ENCODE measurements around the gene FRMD4B.

The FRMD4B gene

DNA sequence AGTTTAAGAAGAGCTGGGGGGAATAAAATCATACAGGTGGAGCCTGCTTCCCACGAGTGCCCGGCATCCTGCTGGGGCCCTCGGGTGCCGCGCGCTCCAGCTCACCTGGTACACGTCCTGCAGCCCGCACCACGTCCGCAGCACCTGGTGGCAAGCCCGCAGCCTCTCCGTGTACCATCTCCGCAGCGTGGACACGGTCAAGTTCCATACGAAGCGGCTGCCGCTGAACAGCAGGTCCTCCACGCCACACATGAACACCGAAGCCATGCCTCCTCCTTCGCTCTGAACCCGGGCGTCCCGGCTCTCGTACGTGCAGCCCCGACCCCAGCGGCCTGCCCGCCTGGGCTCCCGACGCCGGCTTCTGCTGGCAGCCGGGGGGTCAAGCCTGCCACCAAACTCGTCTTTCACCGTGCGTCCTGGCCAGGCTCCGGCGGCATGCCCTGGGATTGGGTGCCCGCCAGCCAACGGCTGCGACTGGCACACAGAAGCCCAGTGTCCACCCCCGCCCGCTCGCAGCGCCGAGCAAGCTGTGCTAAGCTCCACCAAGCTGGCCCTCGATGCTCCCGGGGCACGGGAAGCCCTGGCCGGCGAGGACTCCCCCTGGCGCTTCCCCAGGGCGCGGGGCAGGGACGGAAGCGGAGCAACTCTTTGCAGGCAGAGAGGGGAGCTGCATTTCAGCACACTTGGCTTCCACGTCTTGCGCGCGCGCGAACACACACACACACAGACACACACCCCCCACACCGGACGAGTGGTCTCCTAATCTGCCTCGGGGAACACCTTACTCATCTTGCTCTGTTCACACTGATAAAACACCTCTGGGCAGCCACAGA lies at the start of gene FRMD4B:
Gene FRMD4B (minus strand): TSS at position 366 of the 833 bp plus-strand sequence. CDS start 99 bp downstream, at position 267.
- peak; percentile 68 for ATAC-seq (replicated peaks; ENCODE audit: extremely low read depth, poor library complexity, severe bottlenecking)

DNA sequence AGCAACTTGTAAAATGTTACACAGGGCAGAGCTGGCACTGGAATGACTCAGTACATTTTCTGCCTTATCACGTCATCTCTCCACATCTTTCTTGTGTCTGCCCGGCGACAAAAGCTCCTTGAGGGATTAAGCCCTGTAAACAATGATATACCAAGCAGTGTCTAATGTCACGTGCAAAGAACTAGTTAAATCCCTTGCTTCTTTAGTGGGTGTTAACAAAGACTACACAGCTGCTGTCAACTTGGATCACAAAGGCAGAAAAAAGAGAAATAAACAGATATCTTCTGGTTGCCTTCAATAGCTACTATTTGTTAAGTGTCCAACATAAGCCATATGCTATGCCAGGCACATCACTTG lies 48.1 kb upstream of the FRMD4B start:
- Mint-ChIP-seq H3K27ac (ENCODE audit: low read depth) (no peak overlapping the region), H3K4me3 (no peak overlapping the region), H3K4me1 (peaks cover 15% of the 10 kb centered on the region), H3K9me3 (no peaks in the 10 kb centered on the region), H3K36me3 (ENCODE audit: insufficient read depth) (peaks cover 2% of the 10 kb centered on the region), H3K27me3 (peaks cover 14% of the 10 kb centered on the region)
- DNase-seq (ENCODE audit: low spot score in 2 of 2) (no peak), ATAC-seq (replicated peaks; ENCODE audit: extremely low read depth, poor library complexity, severe bottlenecking) (no peak)

More for the DNA sequence above, at the start of gene FRMD4B:
- Mint-ChIP-seq H3K27ac (ENCODE audit: low read depth) (no peak within 1 kb of the TSS), H3K36me3 (ENCODE audit: insufficient read depth) (peaks cover 2% of the 10 kb centered on the region), H3K9me3 (no peaks in the 10 kb centered on the region), H3K27me3 (peaks cover 54% of the 10 kb centered on the region), H3K4me1 (peaks cover 8% of the 10 kb centered on the region), H3K4me3 (peak within 1 kb of the TSS; percentile 79)
- DNase-seq (ENCODE audit: low spot score in 2 of 2), result peak in 1 of 2 donors; percentile 12

DNA sequence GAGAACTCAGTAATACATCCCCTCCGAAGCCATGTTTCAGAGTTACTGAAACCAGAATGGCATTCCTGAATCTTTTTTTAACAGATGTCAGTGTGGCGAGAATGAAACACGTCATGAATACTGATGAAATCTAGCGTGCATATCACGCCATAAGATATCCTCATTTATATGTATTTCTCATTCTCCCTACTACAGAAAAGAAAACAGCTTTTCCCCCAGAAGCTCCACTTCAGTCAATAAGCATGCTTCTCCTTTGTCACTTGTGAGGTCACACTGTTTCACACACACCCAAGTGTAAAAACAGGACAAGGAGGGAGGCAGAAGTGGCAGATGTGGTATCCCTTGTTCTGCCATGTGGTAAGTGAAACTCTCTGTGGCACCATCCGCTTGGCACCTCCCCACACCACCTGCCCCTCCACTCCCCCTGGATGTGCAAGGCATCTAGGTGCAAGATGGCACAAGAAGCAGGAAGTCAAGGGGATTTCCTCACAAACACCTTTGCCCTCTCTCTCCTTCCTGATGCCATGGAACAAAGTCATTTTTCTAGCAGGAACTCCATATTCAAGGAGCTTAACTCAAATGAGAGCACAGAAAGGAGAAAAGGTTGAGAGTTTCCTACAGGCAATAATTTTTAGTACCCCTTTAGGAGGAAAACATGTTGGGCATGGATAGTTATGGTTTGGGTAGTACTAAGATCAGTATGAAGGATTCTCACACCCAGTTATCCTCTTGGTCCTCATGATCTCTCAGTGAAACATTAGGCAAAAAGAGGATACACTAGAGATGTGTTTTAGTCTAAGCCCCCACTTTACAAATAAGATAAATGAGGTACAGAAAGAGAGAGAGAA lies 47.5 kb upstream of the FRMD4B start:
- no peak overlapping the region for H3K27ac Mint-ChIP-seq (ENCODE audit: low read depth)
- ATAC-seq (replicated peaks; ENCODE audit: extremely low read depth, poor library complexity, severe bottlenecking) (peak; percentile 73), DNase-seq (ENCODE audit: low spot score in 2 of 2) (no peak)
- H3K4me3 Mint-ChIP-seq, result no peak overlapping the region
- H3K36me3 Mint-ChIP-seq (ENCODE audit: insufficient read depth), result peaks cover 2% of the 10 kb centered on the region
- peaks cover 15% of the 10 kb centered on the region for H3K4me1 Mint-ChIP-seq
- H3K27me3 Mint-ChIP-seq, result peaks cover 14% of the 10 kb centered on the region
- H3K9me3 Mint-ChIP-seq, result no peaks in the 10 kb centered on the region

DNA sequence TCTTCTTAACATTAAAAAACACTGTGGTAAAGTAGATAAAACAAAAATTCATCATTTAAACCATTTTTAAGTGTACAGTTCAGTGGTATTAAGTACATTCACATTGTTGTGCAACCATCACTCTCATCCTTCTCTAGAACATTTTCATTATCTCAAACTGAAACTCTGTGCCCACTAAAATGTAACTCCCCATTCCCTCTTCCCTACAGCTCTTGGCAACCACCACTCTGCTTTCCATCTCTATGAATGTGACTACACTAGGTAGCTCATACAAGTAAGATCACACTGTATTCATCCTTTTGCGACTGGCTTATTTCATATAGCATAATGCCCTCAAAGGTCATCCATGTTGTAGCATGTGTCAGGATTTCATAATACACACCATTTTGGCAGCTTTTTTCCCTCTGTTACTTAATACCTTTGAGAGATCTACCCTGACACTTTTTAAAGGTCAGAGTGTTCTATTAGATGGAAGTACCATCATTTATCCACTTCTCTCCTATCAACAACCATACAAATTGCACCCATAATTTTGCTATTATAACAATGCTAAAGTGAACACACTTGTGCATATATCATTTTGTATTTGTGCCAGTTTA lies 42.9 kb upstream of the FRMD4B start:
- ATAC-seq (replicated peaks; ENCODE audit: extremely low read depth, poor library complexity, severe bottlenecking) (no peak), DNase-seq (ENCODE audit: low spot score in 2 of 2) (no peak)
- no peak overlapping the region for H3K27ac Mint-ChIP-seq (ENCODE audit: low read depth)
- peaks cover 2% of the 10 kb centered on the region for H3K36me3 Mint-ChIP-seq (ENCODE audit: insufficient read depth)
- peaks cover 14% of the 10 kb centered on the region for H3K27me3 Mint-ChIP-seq
- no peaks in the 10 kb centered on the region for H3K9me3 Mint-ChIP-seq
- no peak overlapping the region for H3K4me3 Mint-ChIP-seq
- H3K4me1 Mint-ChIP-seq, result peaks cover 14% of the 10 kb centered on the region

DNA sequence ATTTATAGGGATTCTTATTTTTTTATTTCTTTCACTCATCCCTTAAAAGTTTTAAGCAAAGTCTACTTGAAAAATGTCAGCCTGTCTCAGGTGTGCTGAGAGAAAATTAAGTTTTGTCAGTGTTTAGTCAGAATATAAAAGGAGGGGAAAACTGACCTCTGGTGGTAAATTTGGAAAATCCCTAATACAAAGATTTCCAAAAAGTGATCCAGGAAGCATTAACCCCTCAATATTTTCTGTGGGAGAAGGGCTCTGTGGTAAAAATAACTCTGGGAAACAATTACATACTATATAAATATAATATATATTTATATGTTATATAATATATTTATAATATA lies 41.0 kb upstream of the FRMD4B start:
- DNase-seq (ENCODE audit: low spot score in 2 of 2) (no peak), ATAC-seq (replicated peaks; ENCODE audit: extremely low read depth, poor library complexity, severe bottlenecking) (no peak)
- Mint-ChIP-seq H3K4me3 (no peak overlapping the region), H3K36me3 (ENCODE audit: insufficient read depth) (no peaks in the 10 kb centered on the region), H3K27me3 (peaks cover 14% of the 10 kb centered on the region), H3K27ac (ENCODE audit: low read depth) (no peak overlapping the region), H3K4me1 (no peaks in the 10 kb centered on the region), H3K9me3 (no peaks in the 10 kb centered on the region)

DNA sequence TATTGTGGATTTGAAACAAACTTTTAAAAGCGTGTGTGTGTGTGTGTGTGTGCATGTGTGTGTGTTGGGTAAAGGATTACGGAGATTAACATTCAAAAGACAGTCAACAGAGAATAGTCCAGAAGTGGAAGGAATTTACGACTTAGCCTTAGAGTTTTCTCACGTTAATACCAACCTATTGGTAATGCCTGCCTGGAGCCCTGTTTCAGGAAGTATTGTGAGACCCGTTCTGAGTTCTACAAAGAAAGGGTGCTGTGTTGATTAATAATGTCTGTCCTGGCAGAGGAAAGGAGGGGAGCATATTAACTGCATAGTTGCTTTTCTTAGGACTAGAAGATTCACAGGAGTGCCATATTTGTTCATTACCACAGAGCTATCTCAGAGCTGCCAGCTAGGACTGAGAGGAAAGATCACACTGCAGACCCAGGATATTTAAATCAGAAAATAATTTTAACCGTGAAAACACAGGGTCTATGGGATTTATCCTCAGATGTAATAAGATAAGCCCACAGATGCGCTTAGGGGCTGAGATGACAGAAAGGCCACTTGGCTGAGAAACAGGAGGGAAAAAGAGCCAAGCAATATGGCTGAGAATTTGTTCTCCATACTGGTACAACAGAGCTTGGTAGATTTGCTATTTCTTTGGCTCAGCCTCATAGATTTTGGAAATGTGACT lies 40.5 kb upstream of the FRMD4B start:
- no peaks in the 10 kb centered on the region for H3K9me3 Mint-ChIP-seq
- peaks cover 14% of the 10 kb centered on the region for H3K27me3 Mint-ChIP-seq
- DNase-seq (ENCODE audit: low spot score in 2 of 2) (no peak), ATAC-seq (replicated peaks; ENCODE audit: extremely low read depth, poor library complexity, severe bottlenecking) (no peak)
- no peaks in the 10 kb centered on the region for H3K36me3 Mint-ChIP-seq (ENCODE audit: insufficient read depth)
- no peaks in the 10 kb centered on the region for H3K4me1 Mint-ChIP-seq
- no peak overlapping the region for H3K27ac Mint-ChIP-seq (ENCODE audit: low read depth)
- no peak overlapping the region for H3K4me3 Mint-ChIP-seq

DNA sequence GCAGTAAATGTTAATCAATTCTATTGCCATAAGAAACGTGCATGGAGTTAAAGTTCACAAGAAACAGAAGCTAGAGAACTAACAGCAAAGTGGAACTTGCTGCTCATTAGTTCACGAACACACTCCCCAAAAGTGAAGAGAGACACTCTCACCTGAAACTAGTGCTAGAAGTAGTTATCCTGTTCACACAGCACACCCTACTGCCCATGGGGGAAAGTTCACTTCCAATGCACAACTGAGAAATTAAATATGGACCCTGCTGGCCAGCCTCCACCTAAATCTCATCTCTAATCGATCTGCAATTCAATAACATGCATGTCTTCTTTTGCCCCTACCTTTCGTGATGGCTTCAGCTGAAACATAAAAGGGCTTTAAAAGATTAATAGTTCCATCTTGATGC lies 39.4 kb upstream of the FRMD4B start:
- no peak overlapping the region for H3K4me3 Mint-ChIP-seq
- no peak for ATAC-seq (replicated peaks; ENCODE audit: extremely low read depth, poor library complexity, severe bottlenecking)
- H3K27ac Mint-ChIP-seq (ENCODE audit: low read depth), result no peak overlapping the region
- peaks cover 2% of the 10 kb centered on the region for H3K27me3 Mint-ChIP-seq
- H3K9me3 Mint-ChIP-seq, result no peaks in the 10 kb centered on the region
- no peaks in the 10 kb centered on the region for H3K4me1 Mint-ChIP-seq
- H3K36me3 Mint-ChIP-seq (ENCODE audit: insufficient read depth), result no peaks in the 10 kb centered on the region
- DNase-seq (ENCODE audit: low spot score in 2 of 2), result no peak

DNA sequence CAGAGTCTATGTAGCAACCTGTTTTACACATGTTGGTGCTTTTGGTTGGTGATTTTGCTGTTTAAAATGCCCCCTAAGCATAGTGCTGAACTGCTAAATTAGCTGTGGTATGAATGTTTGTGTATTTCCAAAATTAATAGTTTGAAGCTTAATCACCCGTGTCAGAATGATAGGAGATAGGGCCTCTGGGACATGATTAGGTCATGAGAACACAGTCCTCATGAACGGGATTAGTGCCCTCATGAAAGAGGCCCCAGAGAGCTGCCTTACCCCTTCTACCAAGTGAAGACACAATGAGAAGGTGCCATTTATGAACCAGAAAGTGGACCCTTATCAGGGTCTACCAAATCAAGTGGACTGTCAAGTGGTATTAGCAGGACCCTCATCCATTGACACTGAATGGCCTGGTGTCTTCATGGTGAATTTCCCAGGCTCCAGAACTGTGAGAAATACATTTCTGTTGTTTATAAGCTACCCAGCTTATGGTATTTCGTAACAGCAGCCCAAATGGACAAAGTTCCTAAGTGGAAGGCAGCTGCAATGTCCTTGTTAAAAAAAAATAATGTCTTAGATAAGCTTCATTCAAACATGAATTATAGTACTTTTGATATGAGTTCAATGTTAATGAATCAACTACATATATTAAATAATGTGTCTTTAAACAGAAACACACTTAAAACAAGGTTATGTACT lies 37.7 kb upstream of the FRMD4B start:
- no peak for DNase-seq (ENCODE audit: low spot score in 2 of 2)
- Mint-ChIP-seq H3K27me3 (no peaks in the 10 kb centered on the region), H3K36me3 (ENCODE audit: insufficient read depth) (no peaks in the 10 kb centered on the region), H3K4me1 (no peaks in the 10 kb centered on the region), H3K27ac (ENCODE audit: low read depth) (no peak overlapping the region), H3K4me3 (no peak overlapping the region), H3K9me3 (no peaks in the 10 kb centered on the region)
- ATAC-seq (replicated peaks; ENCODE audit: extremely low read depth, poor library complexity, severe bottlenecking), result no peak

DNA sequence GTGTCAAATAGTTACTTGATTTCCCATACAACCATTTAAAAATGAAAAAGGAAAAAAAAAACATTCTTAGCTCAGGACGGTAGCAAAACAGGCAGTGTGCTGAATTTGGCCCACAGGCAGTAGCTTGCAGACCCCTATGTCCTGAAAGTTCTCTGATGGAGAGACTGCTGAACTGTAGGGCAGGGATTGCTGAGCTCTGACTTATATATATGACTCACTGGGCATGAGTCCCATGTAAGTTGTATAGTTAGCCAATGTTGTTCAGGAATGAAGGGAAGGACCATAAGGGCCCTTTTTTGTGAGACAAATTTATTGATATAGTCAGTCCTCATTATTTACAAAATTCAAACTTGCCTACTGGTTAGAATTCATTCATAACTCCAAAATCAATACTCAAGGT lies 36.9 kb upstream of the FRMD4B start:
- Mint-ChIP-seq H3K27me3 (no peaks in the 10 kb centered on the region), H3K27ac (ENCODE audit: low read depth) (no peak overlapping the region), H3K36me3 (ENCODE audit: insufficient read depth) (no peaks in the 10 kb centered on the region), H3K4me3 (no peak overlapping the region), H3K4me1 (no peaks in the 10 kb centered on the region), H3K9me3 (no peaks in the 10 kb centered on the region)
- no peak for ATAC-seq (replicated peaks; ENCODE audit: extremely low read depth, poor library complexity, severe bottlenecking)
- DNase-seq (ENCODE audit: low spot score in 2 of 2), result no peak

DNA sequence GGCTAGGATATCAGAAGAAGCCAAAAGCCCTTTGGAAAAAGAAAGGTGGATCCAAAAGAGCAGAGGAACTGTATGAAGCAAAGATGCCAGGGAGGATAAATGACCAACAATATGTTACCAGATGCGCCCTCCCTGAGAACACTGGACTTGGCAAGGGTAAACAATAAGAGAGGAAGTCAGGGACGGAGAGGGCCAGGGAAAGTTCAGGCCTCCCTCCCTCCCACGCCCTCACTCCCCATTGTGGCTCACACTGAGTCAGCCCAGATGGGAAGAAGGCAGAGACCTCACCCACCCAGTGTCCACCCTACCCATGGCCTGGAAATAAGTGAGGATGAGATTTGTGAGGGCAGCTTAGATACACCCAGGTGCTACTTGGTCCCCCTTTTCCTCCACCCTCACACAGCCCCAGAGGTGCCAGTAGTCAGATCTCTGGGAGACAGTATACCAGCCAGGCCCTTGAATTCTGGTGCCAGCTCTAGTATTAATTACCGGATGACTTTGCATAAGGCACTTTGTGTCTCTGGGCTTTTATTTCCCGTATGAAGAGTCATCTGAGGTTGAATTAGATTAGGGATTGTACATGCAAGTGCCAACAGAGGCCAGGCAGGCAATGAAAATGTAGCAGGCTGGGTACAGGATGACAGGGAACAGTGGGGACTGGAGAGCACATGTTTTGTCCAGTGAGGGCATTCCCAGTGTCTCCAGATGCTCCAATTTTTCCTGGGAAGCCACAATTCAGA lies 35.1 kb upstream of the FRMD4B start:
- Mint-ChIP-seq H3K9me3 (no peaks in the 10 kb centered on the region), H3K36me3 (ENCODE audit: insufficient read depth) (no peaks in the 10 kb centered on the region), H3K27ac (ENCODE audit: low read depth) (no peak overlapping the region), H3K4me3 (no peak overlapping the region), H3K4me1 (no peaks in the 10 kb centered on the region), H3K27me3 (no peaks in the 10 kb centered on the region)
- DNase-seq (ENCODE audit: low spot score in 2 of 2) (no peak), ATAC-seq (replicated peaks; ENCODE audit: extremely low read depth, poor library complexity, severe bottlenecking) (no peak)

DNA sequence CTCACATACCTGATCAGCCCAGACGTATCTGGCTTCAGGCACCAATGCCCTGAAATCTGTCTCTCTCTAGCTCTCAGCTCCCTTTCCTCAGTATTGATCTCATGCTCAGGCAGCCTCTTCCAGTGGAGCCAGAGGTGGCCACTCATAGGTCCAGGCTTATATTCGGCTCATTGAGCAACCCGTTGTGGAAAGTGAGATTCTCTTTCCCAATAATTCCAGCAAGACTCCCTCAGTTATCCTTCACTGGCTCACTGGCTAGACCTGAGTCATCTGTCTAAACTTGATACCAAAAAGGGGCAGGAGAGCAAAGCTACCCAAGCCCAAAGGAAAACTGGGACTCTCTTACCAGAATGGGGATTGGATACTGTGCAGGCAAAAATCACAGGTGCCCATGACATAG lies 33.4 kb upstream of the FRMD4B start:
- no peaks in the 10 kb centered on the region for H3K4me1 Mint-ChIP-seq
- ATAC-seq (replicated peaks; ENCODE audit: extremely low read depth, poor library complexity, severe bottlenecking) (no peak), DNase-seq (ENCODE audit: low spot score in 2 of 2) (no peak)
- no peaks in the 10 kb centered on the region for H3K27me3 Mint-ChIP-seq
- H3K36me3 Mint-ChIP-seq (ENCODE audit: insufficient read depth), result no peaks in the 10 kb centered on the region
- no peak overlapping the region for H3K27ac Mint-ChIP-seq (ENCODE audit: low read depth)
- H3K4me3 Mint-ChIP-seq, result no peak overlapping the region
- no peaks in the 10 kb centered on the region for H3K9me3 Mint-ChIP-seq
